GM21390 (cell line): ENCODE data around the gene ZNF610.
"Not testable (repeated sequence)": the region's sequence is repeated elsewhere in the genome, so short reads cannot be mapped to it uniquely, and the experiment has no call there.

Source experiments
- ATAC-seq: cut with Tn5 transposase; IDR thresholded peaks from one replicate; pipeline ENCODE4 v1.9.1; 2021; ENCODE audit not compliant: unreplicated experiment

ZNF610 gene

DNA sequence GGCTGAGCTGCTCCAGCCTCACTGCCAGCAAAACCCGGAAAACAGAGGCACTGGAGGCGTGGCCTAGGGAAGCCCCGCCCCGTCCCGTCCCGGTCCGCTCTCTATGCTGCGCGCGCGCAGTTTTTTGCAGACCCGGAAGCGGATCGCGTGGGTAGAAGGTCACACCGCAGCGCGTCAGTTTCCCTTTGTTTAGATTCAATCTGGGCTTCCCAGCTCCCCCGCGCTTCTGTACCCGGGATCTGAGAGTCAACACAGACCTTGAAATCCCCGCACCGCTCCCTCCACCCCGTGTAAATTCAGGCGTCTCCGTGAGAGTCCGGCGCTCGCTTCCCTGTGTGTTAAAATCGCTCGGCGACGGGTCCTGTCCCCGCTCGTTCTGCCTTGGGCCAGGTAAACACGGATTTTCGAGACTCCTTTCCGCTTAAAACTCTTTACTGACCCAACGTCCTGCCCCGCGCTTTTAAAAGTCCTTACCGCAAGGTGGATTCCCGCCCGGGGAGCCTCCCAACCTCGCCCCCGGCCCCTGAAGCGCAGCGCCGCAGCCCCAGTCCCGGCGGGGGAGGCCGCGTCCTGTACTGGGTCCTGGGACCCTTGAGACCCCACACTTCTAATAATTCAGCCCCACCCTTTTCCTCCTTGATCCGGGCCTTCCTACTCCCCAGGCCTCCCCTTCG is at the start of gene ZNF610:
ZNF610 (plus strand) TSS at position 127 of the 674 bp plus-strand sequence. CDS start 12,930 bp downstream, outside the sequence.
- no peak for ATAC-seq

DNA sequence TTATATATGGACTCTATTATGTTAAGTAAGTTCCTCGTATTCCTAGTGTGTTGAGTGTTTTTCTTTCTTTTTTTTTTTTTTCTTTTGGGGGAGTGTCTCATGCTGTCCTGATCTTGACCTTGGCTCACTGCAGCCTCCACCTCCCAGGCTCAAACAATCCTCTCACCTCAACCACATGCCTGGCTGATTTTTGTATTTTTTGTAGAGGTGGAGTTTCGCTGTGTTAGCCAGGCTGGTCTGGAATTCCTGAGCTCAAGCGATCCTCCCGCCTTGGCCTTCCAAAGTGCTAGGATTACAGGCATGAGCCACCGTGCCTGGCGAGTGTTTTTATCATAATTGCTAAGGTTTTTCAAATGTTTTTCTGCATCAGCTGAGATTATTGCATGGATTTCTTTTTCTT is 49.8 kb upstream of the ZNF610 start:
- no peak for ATAC-seq

DNA sequence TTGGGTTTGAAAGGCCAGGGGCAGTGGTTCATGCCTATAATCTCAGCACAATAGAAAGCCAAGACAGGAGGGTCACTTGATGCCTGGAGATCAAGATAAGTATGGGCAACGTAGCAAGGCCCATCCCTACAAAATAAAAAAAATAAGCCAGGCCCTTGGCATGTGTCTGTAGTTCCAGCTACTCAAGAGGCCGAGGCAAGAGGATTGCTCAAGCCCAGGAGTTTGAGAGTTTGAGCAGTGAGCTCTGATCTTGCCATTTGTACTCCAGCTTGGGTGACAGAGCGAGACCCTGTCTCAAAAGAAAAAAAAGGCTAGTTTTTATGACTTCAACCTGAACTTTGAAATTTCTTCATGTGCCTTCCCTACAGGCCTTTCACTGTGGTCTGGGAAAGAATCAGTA is 44.3 kb upstream of the ZNF610 start:
- ATAC-seq, result no peak

DNA sequence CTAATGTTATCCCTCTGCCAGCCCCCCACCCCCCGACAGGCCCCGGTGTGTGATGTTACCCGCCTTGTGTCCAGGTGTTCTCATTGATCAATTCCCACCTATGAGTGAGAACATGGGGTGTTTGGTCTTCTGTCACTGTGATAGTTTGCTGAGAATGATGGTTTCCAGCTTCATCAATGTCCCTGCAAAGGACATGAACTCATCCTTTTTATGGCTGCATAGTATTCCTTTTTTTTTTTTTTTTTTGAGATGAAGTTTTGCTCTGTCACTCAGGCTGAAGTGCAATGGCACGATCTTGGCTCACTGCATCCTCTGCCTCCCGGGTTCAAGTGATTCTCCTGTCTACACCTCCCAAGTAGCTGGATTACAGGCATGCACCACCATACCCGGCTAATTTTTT is 43.1 kb upstream of the ZNF610 start:
- not testable (repeated sequence) for ATAC-seq

DNA sequence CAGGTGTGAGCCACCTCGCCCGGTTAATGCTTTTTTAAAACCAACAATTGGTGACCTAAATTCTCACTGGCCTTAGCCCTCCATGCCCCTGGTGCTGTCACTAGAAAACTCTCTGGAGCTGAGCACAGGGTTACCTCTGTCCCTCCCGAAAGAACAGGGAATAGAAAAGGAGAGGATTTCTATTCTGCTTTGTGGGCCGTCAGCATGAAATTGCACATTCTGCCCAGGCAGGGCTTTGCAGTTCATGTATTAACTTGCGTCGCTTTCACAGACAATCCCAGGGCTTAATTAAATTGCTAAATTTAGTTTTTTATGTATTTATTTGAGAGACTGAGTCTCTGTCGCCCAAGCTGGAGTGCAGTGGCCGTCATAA is 39.7 kb upstream of the ZNF610 start:
- no peak for ATAC-seq

DNA sequence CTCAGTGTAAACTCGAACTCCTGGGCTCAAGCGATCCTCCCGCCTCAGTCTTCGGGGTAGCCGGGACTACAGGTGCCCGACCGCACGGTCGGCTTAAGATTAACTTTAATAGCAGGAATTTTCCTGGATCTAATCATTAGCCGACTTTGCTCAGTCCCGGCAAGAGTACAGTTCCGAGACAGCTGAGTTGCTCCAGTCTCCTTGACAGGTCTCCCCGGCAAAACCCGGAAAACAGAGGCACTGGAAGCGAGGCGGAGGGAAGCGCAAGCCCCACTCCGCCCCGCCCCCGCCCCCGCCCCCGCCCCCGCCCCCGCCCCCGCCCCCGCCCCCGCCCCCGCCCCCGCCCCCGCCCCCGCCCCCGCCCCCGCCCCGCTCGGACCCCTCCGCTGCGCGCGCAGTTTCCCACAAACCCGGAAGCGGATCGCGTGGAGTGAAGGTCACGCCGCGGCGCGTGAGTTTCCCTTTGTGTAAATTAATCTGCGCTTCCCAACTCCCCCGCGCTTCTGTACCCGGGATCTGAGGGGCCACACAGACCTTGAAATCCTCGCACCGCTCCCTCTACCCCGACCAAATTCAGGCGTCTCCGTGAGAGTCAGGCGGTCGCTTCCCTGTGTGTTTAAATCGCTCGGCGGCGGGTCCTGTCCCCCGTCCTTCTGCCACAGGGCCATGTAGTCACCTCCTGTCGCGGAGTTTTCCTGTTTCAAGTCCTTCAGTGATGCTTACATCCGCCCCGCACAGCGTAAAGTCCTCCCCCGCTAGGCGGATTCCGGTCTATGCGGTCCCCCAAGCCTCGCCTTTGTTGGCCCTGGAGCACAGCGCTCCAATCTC is 39.1 kb upstream of the ZNF610 start, which contains the start of gene ZNF480:
ZNF480 (plus strand) TSS at position 397 of the 828 bp plus-strand sequence. CDS start 3,244 bp downstream, outside the sequence.
- ATAC-seq, result no peak

DNA sequence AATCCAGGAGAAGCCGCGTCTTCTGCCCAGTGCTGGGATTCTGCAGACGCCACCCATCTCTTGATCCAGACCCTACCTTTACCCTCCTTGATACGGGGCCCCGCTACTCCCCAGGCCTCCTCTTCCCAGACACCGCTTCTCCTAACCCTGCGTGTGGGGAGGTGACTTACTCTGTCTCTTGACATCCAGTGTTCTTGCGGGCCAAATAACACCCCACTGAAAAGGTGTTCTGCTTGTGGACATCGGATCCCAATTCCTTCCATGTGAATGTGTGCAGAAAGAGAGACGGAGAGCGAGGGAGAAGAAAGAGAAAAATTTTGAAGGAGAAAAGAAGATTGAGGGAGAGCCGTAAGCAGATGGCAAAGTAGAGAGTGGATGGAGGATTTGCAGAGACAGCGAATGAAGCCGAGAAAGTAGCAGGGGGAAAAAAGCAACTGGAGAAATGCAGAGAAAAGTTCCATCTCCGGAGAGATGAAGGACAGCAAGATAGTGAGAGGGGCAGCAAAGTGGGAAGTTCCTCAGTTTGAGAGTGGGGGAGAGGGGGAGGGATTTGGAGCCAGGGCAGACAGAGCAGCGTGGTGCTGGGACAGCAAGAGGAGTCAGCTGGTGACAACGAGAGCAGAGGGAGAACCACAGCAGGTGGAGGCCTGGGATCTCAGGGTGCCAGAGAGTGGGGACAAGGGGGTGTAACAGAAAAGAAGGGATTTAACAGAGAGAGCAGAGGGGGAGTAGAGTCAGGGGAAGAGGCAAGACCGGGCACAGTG is 38.3 kb upstream of the ZNF610 start:
- ATAC-seq, result no peak

DNA sequence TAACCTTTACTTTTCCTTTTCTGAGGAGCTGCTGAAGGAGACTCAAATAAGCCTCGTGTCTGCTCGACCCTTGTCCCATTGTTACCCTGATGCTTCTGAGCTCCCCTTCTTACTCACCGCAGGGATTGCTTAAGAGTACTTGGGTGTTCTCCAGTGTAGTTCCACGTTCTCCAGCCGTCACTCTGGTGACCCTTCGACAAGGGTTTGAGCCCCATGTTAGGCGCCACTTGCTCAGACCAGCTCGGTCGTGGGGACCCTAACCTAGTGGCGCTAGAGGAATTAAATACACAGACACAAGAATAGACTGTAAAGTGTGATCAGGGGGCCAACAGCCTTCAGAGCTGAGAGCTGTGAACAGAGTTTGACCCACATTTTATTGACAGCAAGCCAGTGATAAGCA is 28.8 kb upstream of the ZNF610 start:
- no peak for ATAC-seq

DNA sequence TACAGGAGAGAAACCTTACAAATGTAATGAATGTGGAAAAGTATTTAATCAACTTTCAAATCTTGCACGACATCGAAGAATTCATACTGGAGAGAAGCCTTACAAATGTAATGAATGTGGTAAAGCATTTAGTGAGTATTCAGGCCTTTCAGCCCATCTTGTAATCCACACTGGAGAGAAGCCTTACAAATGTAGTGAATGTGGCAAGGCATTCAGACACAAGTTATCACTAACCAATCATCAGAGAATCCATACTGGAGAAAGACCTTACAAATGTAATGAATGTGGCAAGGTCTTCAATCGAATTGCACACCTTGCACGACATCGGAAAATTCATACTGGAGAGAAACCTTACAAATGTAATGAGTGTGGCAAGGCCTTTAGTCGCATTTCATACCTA is 13.6 kb upstream of the ZNF610 start:
- no peak for ATAC-seq

DNA sequence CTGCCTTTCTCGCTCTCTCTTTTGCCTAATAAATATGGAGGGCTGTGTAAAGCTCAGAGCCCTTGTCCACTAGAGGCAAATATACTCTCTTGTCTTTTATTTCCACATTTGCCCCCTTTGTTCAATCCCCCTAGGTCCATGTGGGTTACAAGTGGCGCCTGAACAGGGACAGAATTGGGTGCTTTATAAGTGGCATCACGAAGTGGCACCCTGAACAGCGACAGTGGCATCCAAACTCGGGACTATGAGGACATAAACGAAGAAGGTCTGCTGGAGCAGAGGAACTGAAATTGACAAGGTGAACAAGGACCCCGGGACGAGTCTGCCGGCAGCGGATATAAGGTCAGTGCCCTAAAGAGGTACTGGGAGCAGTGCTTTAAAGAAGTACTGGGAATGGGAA is 4.3 kb upstream of the ZNF610 start:
- ATAC-seq, result no peak

DNA sequence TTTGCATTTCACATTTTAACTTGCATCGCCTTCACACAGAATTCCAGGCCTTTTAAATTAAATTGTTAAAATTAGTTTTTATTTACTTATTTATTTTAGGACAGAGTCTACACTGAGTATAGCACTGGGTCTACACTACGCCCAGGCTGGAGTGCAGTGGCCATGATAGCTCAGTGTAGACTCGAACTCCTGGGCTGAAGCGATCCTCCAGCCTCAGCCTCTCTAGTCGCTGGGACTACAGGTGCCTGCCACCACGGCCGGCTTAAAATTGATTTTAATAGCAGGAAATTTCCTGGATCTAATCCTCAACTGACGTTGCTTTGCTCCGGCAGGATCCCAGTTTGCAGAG is 301 bp upstream of the ZNF610 start:
- ATAC-seq, result no peak

DNA sequence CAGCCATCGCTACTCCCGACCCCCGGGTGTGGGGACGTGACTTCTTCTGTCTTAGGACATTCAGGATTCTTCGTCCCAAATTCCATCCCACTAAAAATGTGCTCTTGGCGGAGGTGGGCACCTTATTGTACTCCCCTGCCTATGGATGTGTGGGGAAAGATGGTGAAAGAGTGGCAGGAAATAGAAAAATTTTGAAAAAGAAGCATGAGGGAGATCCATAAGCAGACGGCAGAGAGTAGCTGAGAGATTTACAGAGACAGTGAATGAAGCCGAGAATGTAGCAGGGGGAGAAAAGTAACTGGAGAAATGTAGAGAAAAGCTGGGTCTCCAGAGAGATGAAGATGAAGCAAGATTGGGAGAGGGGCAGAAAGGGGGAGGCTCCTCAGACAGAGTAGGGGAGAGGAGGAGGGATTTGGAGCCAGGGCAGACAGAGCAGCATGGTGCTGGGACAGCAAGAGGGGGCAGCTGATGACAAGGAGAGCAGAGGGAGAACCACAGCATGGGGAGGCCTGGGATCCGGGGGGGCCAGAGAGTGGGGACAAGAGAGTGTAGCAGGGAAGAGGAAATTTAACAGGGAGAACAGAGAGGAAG is 843 bp downstream of the ZNF610 start:
- ATAC-seq, result no peak

DNA sequence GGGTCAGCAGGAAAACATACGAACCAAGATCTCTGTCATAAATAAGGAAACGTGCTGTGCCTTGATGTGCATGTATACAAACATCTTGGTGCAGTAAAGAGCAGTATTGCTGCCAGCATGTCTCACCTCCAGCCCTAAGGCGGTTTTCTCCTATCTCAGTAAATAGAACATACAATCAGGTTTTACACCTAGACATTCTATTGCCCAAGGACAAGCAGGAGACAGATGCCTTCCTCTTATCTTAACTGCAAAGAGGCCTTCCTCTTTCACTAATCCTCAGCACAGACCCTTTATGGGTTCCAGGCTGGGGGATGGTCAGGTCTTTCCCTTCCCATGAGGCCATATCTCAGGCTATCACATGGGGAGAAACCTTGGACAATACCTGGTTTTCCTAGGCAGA is 3.0 kb downstream of the ZNF610 start:
- ATAC-seq, result not testable (repeated sequence)

DNA sequence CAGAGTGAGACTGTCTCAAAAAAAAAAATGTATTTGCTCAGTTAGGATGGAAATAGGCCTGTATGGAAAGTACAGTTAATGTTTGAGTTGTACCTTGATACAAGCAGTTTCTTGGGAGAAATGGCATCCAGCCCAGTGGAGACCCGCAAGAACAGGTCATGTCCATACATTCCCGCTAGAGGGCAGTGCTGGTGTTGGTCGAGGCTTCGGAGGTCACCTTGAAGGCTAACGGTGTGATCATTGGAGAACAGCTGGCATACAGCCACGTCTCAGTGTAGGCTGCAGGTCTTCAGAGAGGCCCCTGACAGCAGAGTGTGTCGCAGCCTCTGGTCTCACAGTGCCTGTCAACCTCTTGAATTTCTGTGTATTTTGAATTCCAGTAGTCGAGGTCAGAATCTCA is 7.5 kb downstream of the ZNF610 start:
- ATAC-seq, result no peak

DNA sequence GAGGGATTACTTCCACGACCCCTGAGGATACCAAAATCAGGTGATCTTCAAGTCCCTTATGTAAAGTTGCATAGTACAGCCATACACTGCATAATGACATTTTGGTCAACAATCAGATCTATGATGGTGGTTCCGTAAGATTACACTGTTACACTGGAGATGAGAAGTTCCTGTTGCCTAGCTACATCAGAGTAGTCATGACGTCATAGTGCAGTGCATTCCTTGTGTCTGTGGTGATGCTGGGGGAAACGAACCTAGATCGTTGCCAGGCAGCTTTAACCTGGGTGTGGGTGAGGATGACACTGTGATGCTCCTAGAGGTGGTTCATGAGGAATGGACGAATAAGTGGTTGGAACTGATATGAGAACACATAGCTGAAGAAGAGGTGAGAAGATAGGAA is 9.1 kb downstream of the ZNF610 start:
- no peak for ATAC-seq

DNA sequence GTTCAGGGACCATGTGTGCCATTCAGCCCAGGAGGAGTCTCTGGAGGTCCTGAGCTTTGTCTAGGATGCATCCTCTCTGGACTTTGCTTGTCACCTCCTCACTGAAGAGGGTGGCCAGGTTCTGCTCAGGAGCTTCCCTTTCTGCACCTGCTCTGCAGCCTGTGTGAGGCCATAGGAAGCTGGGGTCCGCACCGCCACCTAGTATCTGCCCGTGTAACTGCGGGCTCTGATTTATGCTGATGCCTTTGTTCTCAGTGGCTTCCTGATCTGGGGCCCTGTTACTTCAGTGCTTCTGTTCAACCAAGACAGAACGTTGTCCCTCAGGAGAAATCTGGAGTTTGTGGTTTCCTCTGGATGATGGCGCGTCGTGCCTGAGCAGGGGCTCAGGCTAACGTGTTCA is 15.5 kb downstream of the ZNF610 start:
- no peak for ATAC-seq

DNA sequence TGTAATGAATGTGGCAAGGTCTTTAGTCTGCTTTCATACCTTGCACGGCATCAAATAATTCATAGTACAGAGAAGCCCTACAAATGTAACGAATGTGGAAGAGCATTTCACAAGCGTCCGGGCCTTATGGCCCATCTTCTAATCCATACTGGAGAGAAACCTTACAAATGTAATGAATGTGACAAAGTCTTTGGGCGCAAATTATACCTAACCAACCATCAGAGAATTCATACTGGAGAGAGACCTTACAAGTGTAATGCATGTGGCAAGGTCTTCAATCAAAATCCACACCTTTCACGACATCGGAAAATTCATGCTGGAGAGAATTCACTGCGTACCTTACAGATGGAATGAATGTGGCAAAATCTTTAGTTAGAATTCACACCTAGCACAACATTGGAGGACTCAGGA is 30.4 kb downstream of the ZNF610 start:
- no peak for ATAC-seq

DNA sequence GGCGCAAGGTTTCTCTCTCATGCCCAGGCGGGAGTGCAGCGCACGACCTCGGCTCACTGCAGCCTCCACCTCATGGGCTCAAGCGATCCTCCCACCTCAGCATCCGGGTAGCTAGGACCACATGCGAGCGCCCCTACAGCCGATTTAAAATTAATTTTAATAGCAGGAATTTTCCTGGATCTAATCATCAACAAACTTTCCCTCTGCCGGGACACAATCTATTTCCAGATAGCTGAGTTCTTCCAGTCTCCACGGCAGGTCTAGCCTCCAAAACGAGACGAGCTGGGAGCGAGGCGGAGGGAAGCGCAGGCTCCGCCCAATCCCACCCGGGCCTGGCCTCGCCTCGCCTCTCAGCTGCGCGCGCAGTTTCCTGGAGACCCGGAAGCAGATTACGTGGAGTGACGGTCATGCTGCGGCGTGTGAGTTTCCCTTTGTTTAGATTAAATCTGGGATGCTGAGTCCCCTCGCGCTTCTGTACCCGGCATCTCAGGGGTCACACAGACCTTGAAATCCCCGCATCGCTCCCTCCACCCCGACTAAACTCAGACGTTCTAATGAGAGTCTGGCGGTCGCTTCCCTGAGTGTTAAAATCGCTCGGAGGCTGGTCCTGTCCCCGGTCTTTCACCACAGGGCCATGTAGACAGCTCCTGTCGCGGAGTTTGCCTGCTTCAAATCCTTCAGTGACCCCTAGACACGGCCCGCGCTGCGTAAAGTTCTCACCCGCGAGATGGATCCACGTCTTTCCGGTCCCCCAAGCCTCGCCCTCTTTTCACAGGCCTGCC is 33.7 kb downstream of the ZNF610 start, which contains the start of gene ZNF880:
ZNF880 (plus strand) TSS at position 365 of the 782 bp plus-strand sequence; CDS start at position 408, 43 bp downstream.
- no peak for ATAC-seq

DNA sequence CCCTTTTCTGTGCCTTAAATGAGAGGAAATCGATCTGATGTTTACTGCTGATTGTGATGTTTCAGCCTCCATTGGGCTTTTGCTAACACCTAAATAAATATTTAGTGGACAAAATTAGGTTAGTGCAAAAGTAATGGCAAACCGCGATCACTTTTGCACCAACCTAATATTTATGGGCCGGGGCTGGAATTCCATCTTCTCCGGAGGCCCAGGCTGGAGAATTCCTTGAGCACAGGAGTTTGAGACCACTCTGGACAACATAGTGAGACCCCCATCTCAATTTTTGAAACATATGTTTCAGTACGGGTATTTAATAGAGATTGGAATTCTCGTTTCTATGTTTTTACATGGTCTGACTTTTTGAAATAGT is 34.3 kb downstream of the ZNF610 start:
- no peak for ATAC-seq

DNA sequence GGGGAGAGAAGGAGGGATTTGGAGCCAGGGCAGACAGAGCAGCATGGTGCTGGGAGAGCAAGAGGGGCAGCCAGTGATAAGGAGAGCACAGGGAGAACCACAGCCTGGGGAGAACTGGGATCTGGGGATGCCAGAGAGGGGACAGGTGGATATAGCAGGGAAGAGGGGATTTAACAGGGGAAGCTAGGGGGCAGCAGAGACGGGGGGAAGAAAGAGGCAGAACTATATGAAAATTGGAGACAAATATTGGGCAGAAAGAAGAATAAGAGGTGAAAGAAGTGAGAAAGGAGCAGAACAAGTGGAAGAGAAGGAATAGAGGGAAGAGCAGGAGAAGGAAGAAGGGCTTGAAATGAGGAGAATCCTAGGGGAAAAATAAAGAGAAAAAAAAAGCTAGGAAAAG is 55.1 kb downstream of the ZNF610 start:
- no peak for ATAC-seq
